ENCODE measurements around the gene SMG5.
A peak's percentile ranks its signal among the peaks of the same experiment; 100 is the strongest.
"Not testable (repeated sequence)": the region's sequence is repeated elsewhere in the genome, so short reads cannot be mapped to it uniquely, and the experiment has no call there.

SMG5 gene

DNA sequence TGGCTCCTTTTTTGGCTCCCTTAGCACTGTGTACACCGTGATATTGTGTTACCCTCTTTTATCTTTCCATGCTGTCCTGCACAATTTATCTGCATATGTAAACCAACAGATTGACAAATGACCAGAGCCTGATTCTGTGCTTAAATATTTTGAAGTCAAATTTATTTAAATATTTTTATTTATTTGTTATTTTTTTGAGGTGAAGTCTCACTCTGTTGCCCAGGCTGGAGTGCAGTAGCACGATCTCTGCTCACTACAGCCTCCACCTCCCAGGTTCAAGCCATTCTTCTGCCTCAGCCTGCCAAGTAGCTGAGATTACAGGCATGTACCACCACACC is 57.0 kb downstream of the SMG5 start:
- H3K4me3 ChIP-seq (replicated peaks; ENCODE audit: low read depth, low read length) = no peak overlapping the region
- TF ChIP-seq CTCF (IDR thresholded peaks at IDR 0.05; ENCODE audit: low read depth, low read length, missing control alignments) = no peak
- DNase-seq (ENCODE audit: extremely low read depth, low read depth) = no peak

DNA sequence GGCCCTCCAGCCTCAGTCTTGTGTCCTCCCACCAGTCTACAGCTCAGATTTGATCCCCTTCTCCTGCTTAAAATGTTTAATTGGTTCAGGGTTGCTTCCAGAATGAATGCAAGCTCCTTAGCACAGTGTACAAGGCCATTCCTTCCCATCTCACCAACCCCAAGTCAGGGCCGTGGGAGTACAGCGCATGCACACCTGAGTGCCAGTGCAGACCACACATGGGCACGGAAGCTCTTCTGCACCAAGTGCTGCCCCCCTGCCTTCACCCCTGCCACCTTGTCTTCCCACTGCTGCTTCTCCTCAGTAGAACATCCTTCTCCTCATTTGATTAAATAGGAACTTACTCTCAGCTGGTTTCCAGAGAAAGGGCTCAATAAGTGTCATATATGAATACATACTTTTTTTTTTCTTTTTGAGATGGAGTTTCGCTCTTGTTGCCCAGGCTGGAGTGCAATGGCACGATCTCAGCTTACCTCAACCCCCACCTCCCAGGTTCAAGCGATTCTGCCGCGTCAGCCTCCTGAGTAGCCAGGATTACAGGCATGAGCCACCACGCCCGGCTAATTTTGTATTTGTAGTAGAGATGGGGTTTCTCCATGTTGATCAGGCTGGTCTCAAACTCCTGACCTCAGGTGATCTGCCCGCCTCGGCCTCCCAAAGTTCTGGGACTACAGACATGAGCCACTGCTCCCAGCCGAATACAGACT is 60.5 kb downstream of the SMG5 start:
- no peak for TF ChIP-seq CTCF (IDR thresholded peaks at IDR 0.05; ENCODE audit: low read depth, low read length, missing control alignments)
- H3K4me3 ChIP-seq (replicated peaks; ENCODE audit: low read depth, low read length) = no peak overlapping the region
- DNase-seq (ENCODE audit: extremely low read depth, low read depth) = no peak

DNA sequence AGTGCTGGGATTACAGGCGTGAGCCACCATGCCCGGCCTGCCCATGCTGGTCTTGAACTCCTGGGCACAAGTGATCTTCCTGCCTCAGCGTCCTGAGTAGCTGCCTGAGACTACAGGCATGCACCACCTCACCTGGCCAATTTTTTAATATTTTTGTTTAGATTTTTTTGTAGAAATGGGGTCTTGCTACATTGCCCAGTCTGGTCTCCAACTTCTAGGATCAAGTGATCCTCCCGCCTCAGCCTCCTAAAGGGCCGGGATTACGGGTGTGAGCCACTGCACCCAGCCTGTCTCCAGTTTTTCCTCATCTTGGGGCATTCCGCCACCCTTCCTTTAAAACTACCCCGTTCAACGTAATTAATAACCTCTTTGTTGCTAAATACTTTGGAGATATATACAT is 62.4 kb downstream of the SMG5 start:
- H3K4me3 ChIP-seq (replicated peaks; ENCODE audit: low read depth, low read length) = no peak overlapping the region
- TF ChIP-seq CTCF (IDR thresholded peaks at IDR 0.05; ENCODE audit: low read depth, low read length, missing control alignments) = no peak
- DNase-seq (ENCODE audit: extremely low read depth, low read depth) = no peak

GRCh38 chr1:156217871-156218270 is 64.8 kb downstream of the SMG5 start:
- H3K4me3 ChIP-seq (replicated peaks; ENCODE audit: low read depth, low read length) = no peak overlapping the region
- no peak for TF ChIP-seq CTCF (IDR thresholded peaks at IDR 0.05; ENCODE audit: low read depth, low read length, missing control alignments)
- no peak for DNase-seq (ENCODE audit: extremely low read depth, low read depth)

- DNase-seq (ENCODE audit: extremely low read depth, low read depth); H3K4me3 ChIP-seq (replicated peaks; ENCODE audit: low read depth, low read length): not testable (repeated sequence)
Measured at GRCh38 chr1:156216361-156217086, 66.1 kb downstream of the SMG5 start.

GRCh38 chr1:156214024-156214748 is 68.4 kb downstream of the SMG5 start:
- H3K4me3 ChIP-seq (replicated peaks; ENCODE audit: low read depth, low read length) = peak overlapping the region; percentile 60
- no peak for DNase-seq (ENCODE audit: extremely low read depth, low read depth)
- no peak for TF ChIP-seq CTCF (IDR thresholded peaks at IDR 0.05; ENCODE audit: low read depth, low read length, missing control alignments)

DNA sequence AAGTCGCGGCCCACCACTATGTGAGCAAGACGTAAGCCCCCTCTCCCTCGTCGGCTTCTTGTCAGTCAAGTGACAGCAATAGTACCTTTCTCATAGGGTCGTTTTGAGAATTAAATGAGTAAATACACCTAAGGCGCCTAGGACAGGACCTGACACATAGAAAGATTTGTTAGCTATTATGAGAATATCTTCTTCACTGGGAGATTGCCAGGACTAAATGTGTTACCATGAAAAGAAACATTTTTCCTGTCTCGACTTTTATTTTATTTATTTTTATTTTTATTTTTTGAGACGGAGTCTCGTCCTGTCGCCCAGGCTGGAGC is 69.0 kb downstream of the SMG5 start:
- no peak for TF ChIP-seq CTCF (IDR thresholded peaks at IDR 0.05; ENCODE audit: low read depth, low read length, missing control alignments)
- DNase-seq (ENCODE audit: extremely low read depth, low read depth) = no peak

More for the DNA sequence above, 69.0 kb downstream of the SMG5 start:
- peak overlapping the region; percentile 60 for H3K4me3 ChIP-seq (replicated peaks; ENCODE audit: low read depth, low read length)
